Spleen (tissue), 7 donors: ENCODE measurements around the gene FLAD1.

Source experiments
- POLR2A ChIP-seq, 3 donors: fragments of 450-650 bp; IDR thresholded peaks; one replicate each; pipeline ENCODE4 v1.5.1; 2017; ENCODE audit warnings: antibody characterized with exemption in 3 of 3, mild to moderate bottlenecking in 1 of 3
- POLR2AphosphoS5 ChIP-seq, 3 donors: sonication (generic); formaldehyde crosslinking; IDR thresholded peaks; one replicate each; pipeline ENCODE4 v1.5.1; 2017; ENCODE audit warnings: antibody characterized with exemption in 3 of 3
- TF ChIP-seq, protein P1 (sequence below), 11 experiments: fragments of 200-600 bp in 7 of 11; fragments of 450-650 bp in 4 of 11; sonication (generic) in 4 of 11; IDR thresholded peaks in 8 of 11; conservative IDR thresholded peaks in 3 of 11; 1 replicate in 7 of 11; 2 replicates in 4 of 11; pipeline versions ENCODE4 v1.4.0 to v1.8.0; 2016 to 2021; ENCODE audit warnings: antibody characterized with exemption in 11 of 11, inconsistent platforms in 4 of 11, mild to moderate bottlenecking in 1 of 11
- donor health status: DM: no; HTN: no; CAD: no; lungs with moderate emphysema.
- donor health status: DM: no; HTN: no; CAD: no.
- donor health status: DM: no; HTN: no; CAD: no.

DNA sequence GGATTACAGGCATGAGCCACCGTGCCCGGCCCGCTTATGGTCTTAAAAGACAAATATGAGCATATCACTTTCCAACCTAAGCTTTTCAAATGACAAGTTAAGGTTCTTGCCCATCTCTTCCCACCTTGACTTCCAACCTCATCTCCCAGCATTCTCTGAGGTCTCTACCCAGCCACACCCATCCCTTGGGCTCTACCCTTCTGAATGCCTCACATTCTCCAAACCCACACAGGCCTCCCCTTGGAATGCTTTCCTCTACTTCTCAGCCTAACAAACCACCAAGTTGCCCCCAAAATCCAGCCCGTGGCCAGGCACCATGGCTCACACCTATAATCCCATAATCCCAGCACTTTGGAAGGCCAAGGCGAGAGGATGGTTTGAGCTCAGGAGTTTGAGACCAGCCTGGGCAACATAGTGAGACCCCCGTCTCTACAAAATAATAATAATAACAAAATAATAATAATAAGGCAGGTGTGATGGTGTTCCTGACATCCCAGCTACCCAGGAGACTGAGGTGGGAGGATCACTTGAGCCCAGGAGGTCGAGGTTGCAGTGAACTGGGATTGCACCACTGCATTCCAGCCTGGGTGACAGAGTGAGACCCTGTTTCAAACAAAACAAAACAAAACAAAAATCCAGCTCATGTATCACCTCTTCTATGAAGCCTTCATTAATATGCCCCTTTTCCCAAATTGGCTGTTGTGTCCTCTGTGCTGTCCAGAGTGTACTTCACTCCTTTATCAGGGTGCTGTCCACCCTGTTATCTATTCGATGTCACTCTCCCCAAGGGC, 39.2 kb downstream of the FLAD1 start:
- TF ChIP-seq, protein P1, sequence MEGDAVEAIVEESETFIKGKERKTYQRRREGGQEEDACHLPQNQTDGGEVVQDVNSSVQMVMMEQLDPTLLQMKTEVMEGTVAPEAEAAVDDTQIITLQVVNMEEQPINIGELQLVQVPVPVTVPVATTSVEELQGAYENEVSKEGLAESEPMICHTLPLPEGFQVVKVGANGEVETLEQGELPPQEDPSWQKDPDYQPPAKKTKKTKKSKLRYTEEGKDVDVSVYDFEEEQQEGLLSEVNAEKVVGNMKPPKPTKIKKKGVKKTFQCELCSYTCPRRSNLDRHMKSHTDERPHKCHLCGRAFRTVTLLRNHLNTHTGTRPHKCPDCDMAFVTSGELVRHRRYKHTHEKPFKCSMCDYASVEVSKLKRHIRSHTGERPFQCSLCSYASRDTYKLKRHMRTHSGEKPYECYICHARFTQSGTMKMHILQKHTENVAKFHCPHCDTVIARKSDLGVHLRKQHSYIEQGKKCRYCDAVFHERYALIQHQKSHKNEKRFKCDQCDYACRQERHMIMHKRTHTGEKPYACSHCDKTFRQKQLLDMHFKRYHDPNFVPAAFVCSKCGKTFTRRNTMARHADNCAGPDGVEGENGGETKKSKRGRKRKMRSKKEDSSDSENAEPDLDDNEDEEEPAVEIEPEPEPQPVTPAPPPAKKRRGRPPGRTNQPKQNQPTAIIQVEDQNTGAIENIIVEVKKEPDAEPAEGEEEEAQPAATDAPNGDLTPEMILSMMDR (IDR thresholded peaks at IDR 0.05 in 8 of 11, conservative IDR thresholded peaks at IDR 0.05 in 3 of 11), result no peak
- TF ChIP-seq POLR2AphosphoS5 (IDR thresholded peaks at IDR 0.05) (no peak), POLR2A (IDR thresholded peaks at IDR 0.05) (no peak)
